ENCODE data around the gene RNF157. TPM values are rescaled to one million over a fixed set of nuclear protein-coding genes. Genes with fewer than 3 reads are reported as not detected.

Gene RNF157
- total RNA-seq, 1 experiment from 2014 or later: 4.0 TPM

GRCh38 chr17:76134911-76135809 is 105.1 kb downstream of the RNF157 start:
- Histone ChIP-seq H3K27me3 (ENCODE audit: control insufficient read depth, insufficient read depth, low read length) (no peaks in the 10 kb centered on the region), H3K36me3 (ENCODE audit: control insufficient read depth, insufficient read depth, low read length) (no peaks in the 10 kb centered on the region), H3K9me3 (ENCODE audit: control insufficient read depth, insufficient read depth, low read depth, low read length) (no peaks in the 10 kb centered on the region), H3K4me3 (ENCODE audit: low read depth in 2 of 2, low read length in 2 of 2) (no peak overlapping the region), H3K27ac (ENCODE audit: low read length) (no peak overlapping the region), H3K4me1 (ENCODE audit: control insufficient read depth, insufficient read depth, low read length) (peaks cover 13% of the 10 kb centered on the region)
- POLR2A ChIA-PET: no interaction called here
- no TSS peak for BruUV-seq (replicated peaks)
- CTCF ChIA-PET: interaction anchor here (0.6 kb wide), 1 partner anchor 215 kb away, joined by 8 read pairs; no protein-coding TSS in a partner anchor
- TF ChIP-seq POLR2AphosphoS5 (IDR thresholded peaks at IDR 0.05; ENCODE audit: low read depth, low read length): no peak
- TF ChIP-seq REST (IDR thresholded peaks at IDR 0.05; ENCODE audit: insufficient read depth in 1 of 2, low read depth in 2 of 2, low read length in 1 of 2): no peak
- TF ChIP-seq SIN3A (IDR thresholded peaks at IDR 0.05; ENCODE audit: borderline replicate concordance, insufficient read depth, low read depth, low read length): no peak
- TF ChIP-seq CTCF (IDR thresholded peaks at IDR 0.05): no peak
- no peak for TF ChIP-seq TCF7L2 (IDR thresholded peaks at IDR 0.05; ENCODE audit: low read depth, low read length)
- DNase-seq (ENCODE audit: low read depth, low spot score) (no peak), ATAC-seq (no peak)
- in situ Hi-C loops (cut with HindIII; ENCODE audit: low pct_unique_long_range_greater_than_20kb, low sequenced_read_pairs): no loop called here
- intact Hi-C loops (cut with micrococcal nuclease; ENCODE audit: unreplicated experiment): no loop called here

GRCh38 chr17:76132574-76133338 is 107.5 kb downstream of the RNF157 start:
- in situ Hi-C loops (cut with HindIII; ENCODE audit: low pct_unique_long_range_greater_than_20kb, low sequenced_read_pairs): no loop called here

More at GRCh38 chr17:76132574-76133338, 107.5 kb downstream of the RNF157 start:
- ATAC-seq: no peak
- Histone ChIP-seq H3K9me3 (ENCODE audit: control insufficient read depth, insufficient read depth, low read depth, low read length) (no peaks in the 10 kb centered on the region), H3K4me3 (ENCODE audit: low read depth in 2 of 2, low read length in 2 of 2) (no peak overlapping the region), H3K27me3 (ENCODE audit: control insufficient read depth, insufficient read depth, low read length) (no peaks in the 10 kb centered on the region), H3K4me1 (ENCODE audit: control insufficient read depth, insufficient read depth, low read length) (peaks cover 1% of the 10 kb centered on the region), H3K36me3 (ENCODE audit: control insufficient read depth, insufficient read depth, low read length) (no peaks in the 10 kb centered on the region), H3K27ac (ENCODE audit: low read length) (no peak overlapping the region)
- TF ChIP-seq REST (IDR thresholded peaks at IDR 0.05; ENCODE audit: insufficient read depth in 1 of 2, low read depth in 2 of 2, low read length in 1 of 2) (no peak), POLR2AphosphoS5 (IDR thresholded peaks at IDR 0.05; ENCODE audit: low read depth, low read length) (no peak), CTCF (IDR thresholded peaks at IDR 0.05) (no peak), TCF7L2 (IDR thresholded peaks at IDR 0.05; ENCODE audit: low read depth, low read length) (no peak), SIN3A (IDR thresholded peaks at IDR 0.05; ENCODE audit: borderline replicate concordance, insufficient read depth, low read depth, low read length) (no peak)
- ChIA-PET CTCF (interaction anchor here (1.1 to 1.2 kb wide), 2 partner anchors 9 to 49 kb away, joined by 4 read pairs; no protein-coding TSS in a partner anchor), POLR2A (no interaction called here)
- no TSS peak for BruUV-seq (replicated peaks)
- intact Hi-C loops (cut with micrococcal nuclease; ENCODE audit: unreplicated experiment): no loop called here
- DNase-seq (ENCODE audit: low read depth, low spot score): no peak

Measured in Panc1 (cell line).